GM10248 (cell line): ENCODE results near the gene MRPS34.

Experiments
- CTCF ChIA-PET: fragments of 300-600 bp; sonication (Branson Sonifier 250); formaldehyde crosslinking; extraction: SDS; loops from one replicate; lab custom pipeline; 2021; ENCODE audit warnings: antibody characterized with exemption; lab: Yijun Ruan, JAX
- POLR2A ChIA-PET: fragments of 350-650 bp; sonication (Branson Sonifier 250); formaldehyde crosslinking; extraction: SDS; loops from one replicate; lab custom pipeline; 2020; ENCODE audit warnings: antibody characterized with exemption; lab: Yijun Ruan, JAX
- DNase-seq: peaks from one replicate; pipeline ENCODE4 v3.0.0; 2012; ENCODE audit errors: extremely low spot score
- CTCF ChIP-seq: IDR thresholded peaks from 2 replicates; pipeline ENCODE4 v1.5.1; 2012; ENCODE audit warnings: mild to moderate bottlenecking, low read depth; ENCODE audit errors: extremely low read depth, missing control alignments, control extremely low read depth

Gene MRPS34

GRCh38 chr16:1775846-1776671 is 3.1 kb upstream of the MRPS34 start:
- no peak for DNase-seq
- POLR2A ChIA-PET = no interaction called here
- CTCF ChIA-PET = no interaction called here
- TF ChIP-seq CTCF = no peak

DNA sequence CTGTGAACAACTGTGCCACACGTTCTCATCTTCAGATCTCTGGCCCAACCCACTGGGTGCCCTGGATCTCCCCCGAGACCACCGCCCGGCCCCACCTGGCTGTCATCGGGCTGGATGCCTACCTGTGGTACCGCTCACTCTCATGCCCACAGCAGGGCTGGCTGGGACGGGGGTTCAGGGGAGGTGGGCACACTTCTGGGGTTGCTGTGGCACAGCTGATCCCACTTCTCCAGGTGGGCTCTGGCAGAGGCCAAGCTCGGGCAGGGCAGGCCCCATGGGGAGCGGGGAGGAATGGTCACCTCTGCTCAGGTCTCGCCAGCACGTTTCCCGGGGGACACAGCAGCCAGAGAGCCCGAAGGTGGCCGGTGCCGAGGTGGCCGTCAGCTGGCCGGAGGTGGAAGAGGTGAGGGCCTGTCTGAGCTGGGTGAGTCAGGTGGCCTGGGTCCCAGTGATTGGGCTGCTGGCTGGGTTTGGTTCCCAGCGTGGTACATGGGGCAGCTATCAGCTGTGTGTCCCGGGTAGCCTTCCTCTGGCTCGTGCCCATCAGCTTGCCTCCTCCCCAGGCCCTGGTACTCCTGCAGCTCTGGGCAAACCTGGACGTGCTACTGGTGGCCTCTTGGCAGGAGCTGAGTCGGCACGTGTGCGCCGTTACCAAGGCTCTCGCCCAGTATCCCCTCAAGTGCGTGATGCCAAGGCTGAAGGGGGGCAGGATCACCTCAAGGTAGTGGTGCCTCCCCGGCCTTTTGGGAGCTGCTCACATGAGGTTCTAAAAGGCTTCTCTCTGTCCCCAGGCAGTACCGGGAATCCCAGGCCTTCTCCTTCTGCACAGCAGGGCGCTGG is 2.3 kb upstream of the MRPS34 start:
- no peak for TF ChIP-seq CTCF
- ChIA-PET POLR2A (no interaction called here), CTCF (interaction anchor here (0.7 to 0.9 kb wide), 2 partner anchors 10 to 43 kb away, joined by 3 read pairs; no protein-coding TSS in a partner anchor)
- DNase-seq = no peak

DNA sequence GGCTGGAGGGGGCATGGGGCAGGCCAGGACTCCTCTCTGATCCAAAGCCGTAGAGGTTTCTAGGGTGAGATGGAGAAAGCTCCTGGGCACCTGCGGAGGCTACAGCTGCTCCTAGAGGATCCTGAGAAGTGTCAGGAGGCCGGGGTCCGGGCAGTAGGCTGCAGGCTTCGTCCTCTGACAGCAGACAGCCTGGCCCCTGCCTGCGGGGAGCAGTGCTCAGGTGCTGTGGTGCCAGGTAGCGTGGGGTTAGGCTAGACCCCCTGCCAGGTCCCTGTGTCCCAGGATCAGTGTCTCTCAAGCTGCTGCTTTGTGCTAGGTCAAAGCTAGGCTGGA is 1.5 kb upstream of the MRPS34 start:
- POLR2A ChIA-PET = interaction anchor here (0.9 kb wide), 1 partner anchor 190 kb away, joined by 3 read pairs; the partner anchor contains the start of gene RPS2

DNA sequence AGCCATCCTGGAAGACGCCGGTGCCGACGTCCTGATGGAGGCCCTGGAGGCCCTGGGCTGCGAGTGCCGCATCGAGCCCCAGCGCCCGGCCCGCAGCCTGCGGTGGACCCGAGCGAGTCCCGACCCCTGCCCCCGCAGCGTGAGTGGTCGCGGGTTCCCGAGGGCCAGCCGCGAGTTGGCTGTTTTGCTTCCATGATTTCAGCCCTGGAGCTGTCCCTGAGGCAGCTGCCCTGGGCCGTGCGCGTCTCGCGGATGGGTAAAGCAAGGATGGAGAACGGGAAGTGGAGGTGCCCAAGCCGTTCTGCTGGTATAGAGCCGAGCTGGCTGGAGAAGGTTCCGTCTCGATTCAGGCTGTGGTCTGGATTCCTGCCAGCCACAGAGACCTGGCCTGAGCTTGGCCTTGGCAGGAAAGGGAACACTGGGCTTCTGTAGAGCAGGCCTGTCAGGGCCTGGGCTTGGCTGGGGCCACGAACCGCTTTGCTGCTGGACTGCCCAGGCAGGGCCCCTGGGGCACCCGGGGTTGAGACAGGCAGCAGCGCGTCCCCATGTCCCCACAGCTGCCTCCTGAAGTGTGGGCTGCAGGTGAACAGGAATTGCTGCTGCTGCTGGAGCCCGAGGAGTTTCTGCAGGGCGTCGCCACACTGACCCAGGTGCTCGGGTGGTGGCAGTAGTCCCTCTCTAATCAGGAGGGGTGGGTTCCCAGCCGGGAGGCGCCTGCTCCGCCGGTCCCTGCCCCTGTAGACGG is 941 bp upstream of the MRPS34 start:
- POLR2A ChIA-PET = interaction anchor here (0.9 to 1.0 kb wide), 2 partner anchors 72 to 191 kb away, joined by 3 to 5 read pairs; partner anchors contain the start of gene RPS2
- DNase-seq = no peak
- CTCF ChIA-PET = interaction anchor here (0.7 to 2.7 kb wide), 6 partner anchors 8 to 167 kb away, joined by 3 to 17 read pairs (median 6); partner anchors contain the start of genes MAPK8IP3, NUBP2 and SPSB3
- TF ChIP-seq CTCF = no peak

More for the DNA sequence above, 1.5 kb upstream of the MRPS34 start:
- CTCF ChIA-PET = interaction anchor here (0.7 to 1.4 kb wide), 4 partner anchors 8 to 42 kb away, joined by 3 to 17 read pairs (median 6); partner anchors contain the start of genes NUBP2 and SPSB3
- TF ChIP-seq CTCF = no peak
- DNase-seq = no peak

DNA sequence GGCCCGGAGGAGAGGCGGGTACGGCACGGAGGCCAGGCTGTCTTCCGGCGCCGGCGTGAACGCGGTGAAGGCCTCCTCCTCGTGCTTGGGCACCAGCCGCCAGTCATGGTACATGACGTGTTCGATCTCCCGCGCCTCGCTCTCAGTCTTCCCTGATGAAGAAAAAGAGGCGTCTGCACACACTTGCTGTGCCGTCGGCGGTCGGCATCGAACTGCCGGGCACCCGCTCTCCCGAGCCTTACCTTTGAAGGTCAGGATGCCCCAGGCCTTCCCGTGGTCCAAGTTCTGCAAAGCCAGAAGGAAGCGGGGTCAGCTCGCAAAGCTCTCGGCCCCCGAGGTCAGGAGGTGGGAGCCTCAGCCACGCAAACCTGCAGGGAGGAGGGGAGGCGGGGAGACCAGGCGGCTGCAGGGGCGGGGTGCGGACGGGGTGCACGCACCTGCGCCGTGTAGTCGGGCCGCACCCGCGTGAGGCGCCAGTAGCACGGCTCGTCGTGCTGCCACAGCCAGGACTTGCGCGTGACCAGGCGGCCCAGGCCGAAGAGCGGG is 499 bp downstream of the MRPS34 start, which contains the start of gene EME2:
Gene EME2 (plus strand): TSS at position 449 of the 546 bp plus-strand sequence. CDS start 418 bp downstream, outside the sequence.
- ChIA-PET CTCF (interaction anchor here (1.0 to 2.7 kb wide), 5 partner anchors 9 to 157 kb away, joined by 3 to 15 read pairs (median 4); partner anchors contain the start of genes MAPK8IP3, NUBP2 and SPSB3), POLR2A (interaction anchor here (2.4 kb wide), 1 partner anchor 11 kb away, joined by 11 read pairs; the partner anchor contains the start of genes NUBP2 and SPSB3)
- no peak for TF ChIP-seq CTCF
- no peak for DNase-seq
